Endothelial cell of umbilical vein (primary cell): Measurements from ENCODE around the gene SGSH. TPM values are rescaled to one million over a fixed set of nuclear protein-coding genes. Genes with fewer than 3 reads are reported as not detected.
A peak's percentile ranks its signal among the peaks of the same experiment; 100 is the strongest.

ENCODE experiments used
- BruUV-seq: library from RNA; stranded (reverse); fragments of 400-500 nt; replicated peaks from 2 replicates; lab custom pipeline; 2021; lab: Mats Ljungman, UMichigan
- CTCF ChIA-PET: fragments of 300-600, 350-600 bp; sonication (Branson Sonifier 250); formaldehyde crosslinking; loops from one replicate; lab custom pipeline; 2021; ENCODE audit warnings: antibody characterized with exemption, inconsistent platforms; lab: Charles Lee
- POLR2A ChIA-PET: fragments of 300-600, 350-600 bp; sonication (Branson Sonifier 250); formaldehyde crosslinking; loops from one replicate; lab custom pipeline; 2021; ENCODE audit warnings: antibody characterized with exemption, inconsistent platforms; lab: Charles Lee
- DNase-seq: peaks from one replicate; pipeline ENCODE4 v3.0.0-alpha.2; 2011; ENCODE audit warnings: low read depth, low spot score
- FAIRE-seq: peaks from 2 replicates; lab custom pipeline; 2011; peaks lifted over from hg19 to GRCh38; lab: Jason Lieb, UNC
- H2AFZ ChIP-seq: 2 replicates; pipeline ENCODE4 v1.6.0; 2012; ENCODE audit warnings: low read depth, low read length, control low read depth, inconsistent platforms
- H3K27ac ChIP-seq: 2 replicates; pipeline ENCODE4 v1.5.1; 2011; ENCODE audit warnings: low read depth, mild to moderate bottlenecking, control low read depth, low read length, moderate library complexity; ENCODE audit not compliant: insufficient read depth
- H3K27me3 ChIP-seq, 2 experiments: 2 replicates each; pipeline versions ENCODE4 v1.6.0 to v1.6.1; 2011; ENCODE audit warnings: low read length in 2 of 2, mixed read lengths in 1 of 2; ENCODE audit not compliant: control insufficient read depth in 2 of 2, insufficient read depth in 2 of 2
- H3K36me3 ChIP-seq, 2 experiments: 2 replicates in 1 of 2; 3 replicates in 1 of 2; pipeline ENCODE4 v1.5.1; 2011; ENCODE audit warnings: low read length in 2 of 2, mild to moderate bottlenecking in 1 of 2, moderate library complexity in 1 of 2; ENCODE audit not compliant: control insufficient read depth in 2 of 2, insufficient read depth in 2 of 2; ENCODE audit errors: extremely low read depth in 1 of 2
- H3K4me1 ChIP-seq: 3 replicates; pipeline ENCODE4 v1.5.1; 2011; ENCODE audit warnings: mild to moderate bottlenecking, low read length; ENCODE audit not compliant: control insufficient read depth, insufficient read depth; ENCODE audit errors: extremely low read depth
- H3K4me2 ChIP-seq: 2 replicates; pipeline ENCODE4 v1.6.1; 2011; ENCODE audit warnings: low read length, control low read depth, mixed read lengths; ENCODE audit not compliant: insufficient read depth
- H3K4me3 ChIP-seq, 3 experiments: fragments of 200-600 bp in 1 of 3; sonication (generic), shearing (Covaris generic) in 1 of 3; replicated peaks in 1 of 3; 2 replicates each; pipeline ENCODE4 v1.5.1; 2011 to 2016; ENCODE audit warnings: control low read depth in 3 of 3, low read length in 3 of 3, mild to moderate bottlenecking in 2 of 3, inconsistent platforms in 1 of 3, low read depth in 1 of 3, moderate library complexity in 1 of 3; ENCODE audit not compliant: insufficient read depth in 1 of 3
- H3K79me2 ChIP-seq: 2 replicates; pipeline ENCODE4 v1.6.0; 2012; ENCODE audit warnings: low read length, inconsistent platforms; ENCODE audit not compliant: control insufficient read depth, insufficient read depth
- H3K9ac ChIP-seq: replicated peaks from 2 replicates; pipeline ENCODE3; 2011; ENCODE audit warnings: low read length, control low read depth; ENCODE audit not compliant: insufficient read depth; ENCODE audit errors: extremely low read depth
- H3K9me1 ChIP-seq: replicated peaks from 3 replicates; pipeline ENCODE4 v1.6.0; 2011; ENCODE audit warnings: mild to moderate bottlenecking, low read length; ENCODE audit not compliant: control insufficient read depth, insufficient read depth; ENCODE audit errors: extremely low read depth
- H3K9me3 ChIP-seq: replicated peaks from 2 replicates; pipeline ENCODE4 v1.5.1; 2012; ENCODE audit warnings: low read length, inconsistent platforms; ENCODE audit not compliant: control insufficient read depth, insufficient read depth
- H4K20me1 ChIP-seq: replicated peaks from 2 replicates; pipeline ENCODE3; 2011; ENCODE audit warnings: mild to moderate bottlenecking, low read length; ENCODE audit not compliant: control insufficient read depth, insufficient read depth; ENCODE audit errors: extremely low read depth
- CTCF ChIP-seq, 2 donors: IDR thresholded peaks; 1 replicate in 1 of 2; 2 replicates in 1 of 2; pipeline ENCODE4 v1.5.1; 2011; ENCODE audit warnings: low read length in 2 of 2, mild to moderate bottlenecking in 2 of 2, moderate library complexity in 2 of 2, control low read depth in 1 of 2, inconsistent platforms in 1 of 2, low read depth in 1 of 2; ENCODE audit not compliant: insufficient read depth in 1 of 2; ENCODE audit errors: extremely low read depth in 1 of 2
- MYC ChIP-seq: IDR thresholded peaks from one replicate; pipeline ENCODE4 v1.6.1; 2011; ENCODE audit warnings: mild to moderate bottlenecking, low read depth, low read length
- POLR2AphosphoS5 ChIP-seq: IDR thresholded peaks from 2 replicates; pipeline ENCODE4 v1.6.1; 2012; ENCODE audit warnings: low read depth, mild to moderate bottlenecking, control low read depth, low read length, moderate library complexity; ENCODE audit not compliant: insufficient read depth
- dilution Hi-C: fragments of 300-500 bp; cut with MboI; formaldehyde crosslinking; loops from one replicate; pipeline ENCODE4 v1.15.0; 2019; ENCODE audit warnings: low sequenced_read_pairs; ENCODE audit not compliant: extremely low pct_ligation_motif_present
- intact Hi-C: fragments of 100-400 bp; cut with micrococcal nuclease; formaldehyde crosslinking; loops from one replicate; pipeline ENCODE4 v1.10.0; 2022
- polyA plus RNA-seq, 4 experiments: library from polyadenylated mRNA; depleted of rRNA in 3 of 4; stranded (reverse) in 3 of 4; unstranded in 1 of 4; fragments of >200 nt; gene quantifications; 2 replicates each; pipeline versions ENCODE4 v1.2.1 to v1.2.3, GENCODE V29; 2011 to 2012; ENCODE audit warnings: missing spikeins in 1 of 4
- total RNA-seq: library from RNA; stranded (reverse); gene quantifications from 2 replicates; pipeline ENCODE4 v1.2.3, GENCODE V29; 2021

SGSH gene
- total and polyA plus RNA-seq, 2 donors (not counting 3 experiments of a cell fraction or from before 2014, with no cell fraction given): 81.4 to 217 TPM

GRCh38 chr17:80195671-80196529, 24.2 kb downstream of the SGSH start:
- Histone ChIP-seq H3K4me3 (no peak overlapping the region), H2AFZ (no peak overlapping the region), H3K27me3 (peaks cover 0 to 5% of the 10 kb centered on the region in 2 experiments), H3K27ac (no peak overlapping the region), H3K9me1 (no peaks in the 10 kb centered on the region), H3K79me2 (no peaks in the 10 kb centered on the region), H4K20me1 (no peaks in the 10 kb centered on the region), H3K4me2 (no peak overlapping the region), H3K9me3 (no peaks in the 10 kb centered on the region), H3K36me3 (no peaks in the 10 kb centered on the region), H3K4me1 (no peaks in the 10 kb centered on the region), H3K9ac (no peak overlapping the region)
- intact Hi-C loops: loop anchor here (1.0 to 5.0 kb wide), 2 partner anchors 66 to 165 kb away; partner anchors contain the start of gene RNF213
- BruUV-seq: no TSS peak
- TF ChIP-seq CTCF (IDR thresholded peaks at IDR 0.05; ENCODE audit: extremely low read depth in 1 of 2, insufficient read depth in 1 of 2, low read depth in 1 of 2, low read length in 2 of 2): peak; percentile 89 to 92
- no peak for TF ChIP-seq POLR2AphosphoS5
- peak; percentile 74 for FAIRE-seq
- dilution Hi-C loops: no loop called here
- peak; percentile 24 for DNase-seq
- ChIA-PET POLR2A (no interaction called here), CTCF (interaction anchor here (0.6 to 3.2 kb wide), 57 partner anchors 8 to 785 kb away, joined by 3 to 46 read pairs (median 6); partner anchors contain the start of genes ENDOV, GAA, RNF213 and SGSH)

- DNase-seq: no peak
- dilution Hi-C loops: no loop called here
- H3K4me3 ChIP-seq: no peak overlapping the region
- H3K9ac ChIP-seq: no peak overlapping the region
- no peak for FAIRE-seq
- peaks cover 0 to 5% of the 10 kb centered on the region in 2 experiments for H3K27me3 ChIP-seq
- no peak for TF ChIP-seq MYC
- BruUV-seq: no TSS peak
- ChIA-PET CTCF (interaction anchor here (0.6 to 3.2 kb wide), 38 partner anchors 8 to 697 kb away, joined by 3 to 46 read pairs (median 6); partner anchors contain the start of genes GAA, RNF213, SGSH and SLC26A11), POLR2A (no interaction called here)
- intact Hi-C loops: loop anchor here (5.0 kb wide), 1 partner anchor 67 kb away; the partner anchor contains the start of gene RNF213
- no peaks in the 10 kb centered on the region for H3K9me3 ChIP-seq
- H3K27ac ChIP-seq: no peak overlapping the region
- no peaks in the 10 kb centered on the region for H3K9me1 ChIP-seq
- no peak overlapping the region for H2AFZ ChIP-seq
- H3K4me1 ChIP-seq: no peaks in the 10 kb centered on the region
- no peaks in the 10 kb centered on the region for H4K20me1 ChIP-seq
- no peaks in the 10 kb centered on the region for H3K36me3 ChIP-seq
- H3K79me2 ChIP-seq: no peaks in the 10 kb centered on the region
- H3K4me2 ChIP-seq: no peak overlapping the region
Observed at GRCh38 chr17:80195141-80195540, 25.0 kb downstream of the SGSH start.
